H1 (cell line): ENCODE results near the gene S100A4. TPM values are rescaled to one million over a fixed set of nuclear protein-coding genes. Genes with fewer than 3 reads are reported as not detected.

Experiments used
- CREB1 ChIP-seq: IDR thresholded peaks from 2 replicates; pipeline ENCODE4 v1.6.1; 2012; ENCODE audit warnings: inconsistent platforms
- JUND ChIP-seq: IDR thresholded peaks from 2 replicates; pipeline ENCODE4 v1.6.1; 2011; ENCODE audit warnings: mild to moderate bottlenecking, improper control_type of control experiment, low read length
- RFX5 ChIP-seq: IDR thresholded peaks from 2 replicates; pipeline ENCODE4 v1.6.1; 2011; ENCODE audit warnings: low read depth, low read length, improper control_type of control experiment, borderline replicate concordance
- polyA plus RNA-seq, 7 experiments: library from polyadenylated mRNA; depleted of rRNA in 3 of 7; stranded (reverse) in 5 of 7; unstranded in 2 of 7; fragments of >200 nt in 5 of 7; fragments of 200-250 nt in 2 of 7; gene quantifications; 1 replicate in 5 of 7; 2 replicates in 1 of 7; 4 replicates in 1 of 7; pipeline versions ENCODE4 v1.2.1 to v1.2.3, GENCODE V29; 2011 to 2013; ENCODE audit warnings: missing spikeins in 2 of 7, mixed read lengths in 2 of 7
- total RNA-seq: library from RNA; stranded (reverse); fragmentation: NEBNext Ultra II Directional; extraction: Animal tissue kit (Norgen Biotek cat#: 25700); gene quantifications from 2 replicates; pipeline ENCODE4 v1.2.1, GENCODE V29; 2021
- TF ChIP-seq, protein P1 (sequence below): fragments of 300-600 bp; sonication (generic); IDR thresholded peaks from 2 replicates; pipeline ENCODE4 v1.7.1; 2012; ENCODE audit warnings: low read length, moderate library complexity, mild to moderate bottlenecking, inconsistent platforms; ENCODE audit not compliant: insufficient replicate concordance
- TF ChIP-seq, protein P2 (sequence below): IDR thresholded peaks from 2 replicates; pipeline ENCODE4 v1.6.1; 2012; ENCODE audit warnings: inconsistent platforms
- TF ChIP-seq, protein P3 (sequence below), 3 experiments: IDR thresholded peaks; 1 replicate in 2 of 3; 2 replicates in 1 of 3; pipeline versions ENCODE4 v1.5.1 to v1.6.1; 2011; ENCODE audit warnings: low read length in 3 of 3, mild to moderate bottlenecking in 3 of 3, inconsistent platforms in 2 of 3, low read depth in 1 of 3, moderate library complexity in 1 of 3; ENCODE audit not compliant: insufficient read depth in 1 of 3; ENCODE audit errors: control extremely low read depth in 1 of 3
- TF ChIP-seq, protein P4 (sequence below): IDR thresholded peaks from 2 replicates; pipeline ENCODE4 v1.6.1; 2012; ENCODE audit warnings: inconsistent platforms

S100A4 gene
- total and polyA plus RNA-seq, 2 of the 8 experiments (the other 6 are each of a cell fraction or from before 2014, with no cell fraction given), result 36.3 to 85.4 TPM

DNA sequence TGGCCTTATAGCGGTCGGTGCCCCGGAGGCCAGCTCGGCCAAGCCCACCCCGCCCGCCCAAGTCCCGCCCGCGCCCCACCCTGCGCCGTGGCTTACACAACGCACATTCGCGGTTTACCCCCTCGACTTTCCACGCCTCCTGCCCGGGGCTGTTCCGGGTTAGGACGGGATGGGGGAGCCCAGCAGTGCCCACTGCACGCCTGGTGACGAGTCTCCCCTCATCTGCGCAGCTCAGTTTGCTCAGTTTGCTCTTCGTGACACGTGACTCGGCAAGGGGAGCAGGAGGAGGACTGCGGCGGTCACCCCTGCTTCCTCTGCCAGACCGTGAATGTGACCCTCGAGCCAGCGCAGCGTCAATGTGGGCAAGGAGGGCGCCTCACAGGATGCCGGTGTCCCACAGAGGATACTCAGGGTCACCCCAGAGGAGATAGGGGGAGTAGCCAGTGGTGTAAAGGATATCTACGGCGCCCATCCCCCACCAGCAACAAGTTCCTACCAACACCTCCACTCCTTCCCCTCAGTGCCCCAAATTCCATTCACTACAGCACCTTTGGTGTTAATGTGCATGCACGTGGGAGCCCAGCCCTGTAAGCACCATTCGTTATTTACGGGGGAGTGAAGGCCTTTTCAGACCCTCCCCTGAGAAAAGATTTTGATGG, 9.5 kb downstream of the S100A4 start (continued):
- TF ChIP-seq, protein P1, sequence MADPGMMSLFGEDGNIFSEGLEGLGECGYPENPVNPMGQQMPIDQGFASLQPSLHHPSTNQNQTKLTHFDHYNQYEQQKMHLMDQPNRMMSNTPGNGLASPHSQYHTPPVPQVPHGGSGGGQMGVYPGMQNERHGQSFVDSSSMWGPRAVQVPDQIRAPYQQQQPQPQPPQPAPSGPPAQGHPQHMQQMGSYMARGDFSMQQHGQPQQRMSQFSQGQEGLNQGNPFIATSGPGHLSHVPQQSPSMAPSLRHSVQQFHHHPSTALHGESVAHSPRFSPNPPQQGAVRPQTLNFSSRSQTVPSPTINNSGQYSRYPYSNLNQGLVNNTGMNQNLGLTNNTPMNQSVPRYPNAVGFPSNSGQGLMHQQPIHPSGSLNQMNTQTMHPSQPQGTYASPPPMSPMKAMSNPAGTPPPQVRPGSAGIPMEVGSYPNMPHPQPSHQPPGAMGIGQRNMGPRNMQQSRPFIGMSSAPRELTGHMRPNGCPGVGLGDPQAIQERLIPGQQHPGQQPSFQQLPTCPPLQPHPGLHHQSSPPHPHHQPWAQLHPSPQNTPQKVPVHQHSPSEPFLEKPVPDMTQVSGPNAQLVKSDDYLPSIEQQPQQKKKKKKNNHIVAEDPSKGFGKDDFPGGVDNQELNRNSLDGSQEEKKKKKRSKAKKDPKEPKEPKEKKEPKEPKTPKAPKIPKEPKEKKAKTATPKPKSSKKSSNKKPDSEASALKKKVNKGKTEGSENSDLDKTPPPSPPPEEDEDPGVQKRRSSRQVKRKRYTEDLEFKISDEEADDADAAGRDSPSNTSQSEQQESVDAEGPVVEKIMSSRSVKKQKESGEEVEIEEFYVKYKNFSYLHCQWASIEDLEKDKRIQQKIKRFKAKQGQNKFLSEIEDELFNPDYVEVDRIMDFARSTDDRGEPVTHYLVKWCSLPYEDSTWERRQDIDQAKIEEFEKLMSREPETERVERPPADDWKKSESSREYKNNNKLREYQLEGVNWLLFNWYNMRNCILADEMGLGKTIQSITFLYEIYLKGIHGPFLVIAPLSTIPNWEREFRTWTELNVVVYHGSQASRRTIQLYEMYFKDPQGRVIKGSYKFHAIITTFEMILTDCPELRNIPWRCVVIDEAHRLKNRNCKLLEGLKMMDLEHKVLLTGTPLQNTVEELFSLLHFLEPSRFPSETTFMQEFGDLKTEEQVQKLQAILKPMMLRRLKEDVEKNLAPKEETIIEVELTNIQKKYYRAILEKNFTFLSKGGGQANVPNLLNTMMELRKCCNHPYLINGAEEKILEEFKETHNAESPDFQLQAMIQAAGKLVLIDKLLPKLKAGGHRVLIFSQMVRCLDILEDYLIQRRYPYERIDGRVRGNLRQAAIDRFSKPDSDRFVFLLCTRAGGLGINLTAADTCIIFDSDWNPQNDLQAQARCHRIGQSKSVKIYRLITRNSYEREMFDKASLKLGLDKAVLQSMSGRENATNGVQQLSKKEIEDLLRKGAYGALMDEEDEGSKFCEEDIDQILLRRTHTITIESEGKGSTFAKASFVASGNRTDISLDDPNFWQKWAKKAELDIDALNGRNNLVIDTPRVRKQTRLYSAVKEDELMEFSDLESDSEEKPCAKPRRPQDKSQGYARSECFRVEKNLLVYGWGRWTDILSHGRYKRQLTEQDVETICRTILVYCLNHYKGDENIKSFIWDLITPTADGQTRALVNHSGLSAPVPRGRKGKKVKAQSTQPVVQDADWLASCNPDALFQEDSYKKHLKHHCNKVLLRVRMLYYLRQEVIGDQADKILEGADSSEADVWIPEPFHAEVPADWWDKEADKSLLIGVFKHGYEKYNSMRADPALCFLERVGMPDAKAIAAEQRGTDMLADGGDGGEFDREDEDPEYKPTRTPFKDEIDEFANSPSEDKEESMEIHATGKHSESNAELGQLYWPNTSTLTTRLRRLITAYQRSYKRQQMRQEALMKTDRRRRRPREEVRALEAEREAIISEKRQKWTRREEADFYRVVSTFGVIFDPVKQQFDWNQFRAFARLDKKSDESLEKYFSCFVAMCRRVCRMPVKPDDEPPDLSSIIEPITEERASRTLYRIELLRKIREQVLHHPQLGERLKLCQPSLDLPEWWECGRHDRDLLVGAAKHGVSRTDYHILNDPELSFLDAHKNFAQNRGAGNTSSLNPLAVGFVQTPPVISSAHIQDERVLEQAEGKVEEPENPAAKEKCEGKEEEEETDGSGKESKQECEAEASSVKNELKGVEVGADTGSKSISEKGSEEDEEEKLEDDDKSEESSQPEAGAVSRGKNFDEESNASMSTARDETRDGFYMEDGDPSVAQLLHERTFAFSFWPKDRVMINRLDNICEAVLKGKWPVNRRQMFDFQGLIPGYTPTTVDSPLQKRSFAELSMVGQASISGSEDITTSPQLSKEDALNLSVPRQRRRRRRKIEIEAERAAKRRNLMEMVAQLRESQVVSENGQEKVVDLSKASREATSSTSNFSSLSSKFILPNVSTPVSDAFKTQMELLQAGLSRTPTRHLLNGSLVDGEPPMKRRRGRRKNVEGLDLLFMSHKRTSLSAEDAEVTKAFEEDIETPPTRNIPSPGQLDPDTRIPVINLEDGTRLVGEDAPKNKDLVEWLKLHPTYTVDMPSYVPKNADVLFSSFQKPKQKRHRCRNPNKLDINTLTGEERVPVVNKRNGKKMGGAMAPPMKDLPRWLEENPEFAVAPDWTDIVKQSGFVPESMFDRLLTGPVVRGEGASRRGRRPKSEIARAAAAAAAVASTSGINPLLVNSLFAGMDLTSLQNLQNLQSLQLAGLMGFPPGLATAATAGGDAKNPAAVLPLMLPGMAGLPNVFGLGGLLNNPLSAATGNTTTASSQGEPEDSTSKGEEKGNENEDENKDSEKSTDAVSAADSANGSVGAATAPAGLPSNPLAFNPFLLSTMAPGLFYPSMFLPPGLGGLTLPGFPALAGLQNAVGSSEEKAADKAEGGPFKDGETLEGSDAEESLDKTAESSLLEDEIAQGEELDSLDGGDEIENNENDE, result no peak
- TF ChIP-seq, protein P2, sequence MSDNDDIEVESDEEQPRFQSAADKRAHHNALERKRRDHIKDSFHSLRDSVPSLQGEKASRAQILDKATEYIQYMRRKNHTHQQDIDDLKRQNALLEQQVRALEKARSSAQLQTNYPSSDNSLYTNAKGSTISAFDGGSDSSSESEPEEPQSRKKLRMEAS, result peak; percentile 68
- TF ChIP-seq, protein P3, sequence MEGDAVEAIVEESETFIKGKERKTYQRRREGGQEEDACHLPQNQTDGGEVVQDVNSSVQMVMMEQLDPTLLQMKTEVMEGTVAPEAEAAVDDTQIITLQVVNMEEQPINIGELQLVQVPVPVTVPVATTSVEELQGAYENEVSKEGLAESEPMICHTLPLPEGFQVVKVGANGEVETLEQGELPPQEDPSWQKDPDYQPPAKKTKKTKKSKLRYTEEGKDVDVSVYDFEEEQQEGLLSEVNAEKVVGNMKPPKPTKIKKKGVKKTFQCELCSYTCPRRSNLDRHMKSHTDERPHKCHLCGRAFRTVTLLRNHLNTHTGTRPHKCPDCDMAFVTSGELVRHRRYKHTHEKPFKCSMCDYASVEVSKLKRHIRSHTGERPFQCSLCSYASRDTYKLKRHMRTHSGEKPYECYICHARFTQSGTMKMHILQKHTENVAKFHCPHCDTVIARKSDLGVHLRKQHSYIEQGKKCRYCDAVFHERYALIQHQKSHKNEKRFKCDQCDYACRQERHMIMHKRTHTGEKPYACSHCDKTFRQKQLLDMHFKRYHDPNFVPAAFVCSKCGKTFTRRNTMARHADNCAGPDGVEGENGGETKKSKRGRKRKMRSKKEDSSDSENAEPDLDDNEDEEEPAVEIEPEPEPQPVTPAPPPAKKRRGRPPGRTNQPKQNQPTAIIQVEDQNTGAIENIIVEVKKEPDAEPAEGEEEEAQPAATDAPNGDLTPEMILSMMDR (IDR thresholded peaks at IDR 0.05; ENCODE audit: control extremely low read depth in 1 of 3, insufficient read depth in 1 of 3, low read depth in 1 of 3, low read length in 3 of 3), result no peak
- no peak for TF ChIP-seq JUND
- TF ChIP-seq RFX5, result no peak
- TF ChIP-seq, protein P4, sequence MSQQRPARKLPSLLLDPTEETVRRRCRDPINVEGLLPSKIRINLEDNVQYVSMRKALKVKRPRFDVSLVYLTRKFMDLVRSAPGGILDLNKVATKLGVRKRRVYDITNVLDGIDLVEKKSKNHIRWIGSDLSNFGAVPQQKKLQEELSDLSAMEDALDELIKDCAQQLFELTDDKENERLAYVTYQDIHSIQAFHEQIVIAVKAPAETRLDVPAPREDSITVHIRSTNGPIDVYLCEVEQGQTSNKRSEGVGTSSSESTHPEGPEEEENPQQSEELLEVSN, result peak; percentile 67; the same call in 1 of the 2 replicates
- TF ChIP-seq CREB1, result no peak
